RPMI7951 (cell line): ENCODE data around the gene CALCB. TPM values are rescaled to one million over a fixed set of nuclear protein-coding genes. Genes with fewer than 3 reads are reported as not detected.
"Not testable (repeated sequence)": the region's sequence is repeated elsewhere in the genome, so short reads cannot be mapped to it uniquely, and the experiment has no call there.

Source experiments
- DNase-seq: peaks from one replicate; pipeline ENCODE4 v3.0.0-alpha.2; 2012; ENCODE audit warnings: low read depth
- total RNA-seq: library from RNA; depleted of rRNA; stranded (reverse); fragments of >200 nt; shearing (Covaris generic); gene quantifications from 2 replicates; pipeline ENCODE4 v1.2.3, GENCODE V29; 2014; rRNA removed

The CALCB gene, protein sequence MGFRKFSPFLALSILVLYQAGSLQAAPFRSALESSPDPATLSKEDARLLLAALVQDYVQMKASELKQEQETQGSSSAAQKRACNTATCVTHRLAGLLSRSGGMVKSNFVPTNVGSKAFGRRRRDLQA
- not detected in 2 replicates for total RNA-seq

DNA sequence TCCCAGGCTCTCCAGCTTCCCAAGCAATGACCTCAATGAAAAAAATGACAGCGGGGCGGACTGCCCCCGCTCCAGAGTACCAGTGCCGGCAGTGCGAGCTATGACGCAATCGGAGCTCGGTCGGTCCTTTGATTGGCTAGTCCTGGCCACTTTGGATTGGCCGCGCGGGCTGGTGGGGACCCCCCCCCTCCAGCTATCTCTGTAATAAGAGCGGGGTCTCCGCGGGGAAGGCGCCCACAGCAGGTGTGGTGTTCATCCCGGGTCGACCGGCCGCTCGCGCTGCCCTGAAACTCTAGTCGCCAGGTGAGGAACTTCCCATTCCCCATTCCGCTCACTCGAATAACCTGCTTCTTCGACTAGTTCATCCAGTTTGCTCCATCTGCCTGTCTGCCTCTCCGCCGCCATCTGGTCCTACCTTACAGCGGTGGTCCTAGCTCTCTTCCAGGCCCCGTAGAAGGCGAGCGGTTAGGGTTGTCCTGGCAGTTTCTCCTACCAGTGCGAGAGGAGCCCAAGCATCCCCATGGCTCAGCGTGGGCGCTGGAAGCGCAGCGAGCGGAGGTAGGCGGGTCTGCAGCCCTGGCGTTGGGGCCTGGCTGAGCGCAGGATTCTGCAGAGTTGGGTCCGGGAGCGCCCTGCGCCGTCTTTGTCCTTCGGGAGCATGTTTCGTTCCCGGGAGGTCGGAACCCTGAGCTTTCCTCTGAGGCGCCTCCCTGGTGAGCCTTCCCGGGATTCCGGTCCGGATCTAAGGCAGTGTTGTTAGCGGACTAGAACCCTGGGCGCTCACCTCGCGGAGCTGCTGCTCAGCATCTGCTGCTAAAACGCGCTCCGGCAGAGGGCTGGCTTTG lies at the start of gene CALCB:
TSS of gene CALCB (plus strand) at position 233 of the 845 bp plus-strand sequence. CDS start 1,126 bp downstream, outside the sequence.
- DNase-seq, result no peak

DNA sequence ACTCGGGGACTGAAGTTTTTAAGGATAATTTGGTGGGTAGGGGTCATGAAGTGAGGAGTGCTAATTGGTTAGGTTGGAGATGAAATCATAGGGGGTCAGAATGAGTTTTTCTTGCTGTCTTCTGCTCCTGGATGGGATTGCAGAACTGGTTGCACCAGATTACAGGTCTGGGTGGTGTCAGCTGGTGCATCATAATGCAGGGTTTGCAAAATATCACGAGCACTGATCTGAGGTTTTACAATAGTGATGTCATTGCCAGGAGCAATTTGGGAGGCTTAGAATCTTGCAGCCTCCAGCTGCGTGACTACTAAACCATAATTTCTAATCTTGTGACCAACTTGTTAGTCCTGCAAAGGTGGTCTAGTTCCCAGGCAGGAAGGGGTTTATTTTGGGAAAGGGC lies 46.4 kb upstream of the CALCB start:
- no peak for DNase-seq

DNA sequence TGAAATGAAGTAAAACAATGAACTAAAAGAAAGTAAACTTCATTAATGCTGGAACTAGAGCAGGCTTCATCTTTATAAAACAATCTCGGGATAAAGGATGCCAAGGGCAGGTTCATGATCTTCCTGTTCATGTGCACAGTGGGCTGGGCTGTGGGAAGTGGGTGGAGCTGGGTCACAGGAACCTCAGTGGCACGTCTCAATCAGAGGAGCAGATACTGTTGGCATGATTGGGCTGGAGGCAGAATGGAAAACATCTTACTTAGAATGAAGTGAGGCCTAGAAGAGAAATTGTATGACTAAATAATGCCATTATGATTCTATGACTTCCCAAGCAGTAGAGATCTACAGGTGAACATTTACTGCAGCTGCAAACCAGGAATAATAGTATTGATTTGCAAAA lies 45.4 kb upstream of the CALCB start:
- no peak for DNase-seq

DNA sequence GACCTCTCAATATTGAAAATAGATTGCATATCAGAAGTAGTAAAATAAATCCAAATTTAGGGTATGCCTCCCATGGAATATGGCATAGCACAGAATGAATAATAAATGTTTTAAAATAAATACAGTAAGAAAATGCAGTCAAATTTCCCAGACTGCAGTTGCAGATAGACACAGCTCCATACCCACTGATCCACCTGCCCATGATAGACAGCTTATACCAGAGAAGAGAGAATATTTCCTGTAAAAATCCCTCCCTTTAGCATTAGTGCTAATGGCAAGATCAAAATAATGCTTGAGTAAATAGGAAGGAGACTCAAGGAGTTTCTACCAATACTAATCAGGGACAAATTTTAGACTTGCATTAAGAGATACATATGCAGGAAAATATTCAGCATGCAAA lies 45.0 kb upstream of the CALCB start:
- DNase-seq, result no peak

DNA sequence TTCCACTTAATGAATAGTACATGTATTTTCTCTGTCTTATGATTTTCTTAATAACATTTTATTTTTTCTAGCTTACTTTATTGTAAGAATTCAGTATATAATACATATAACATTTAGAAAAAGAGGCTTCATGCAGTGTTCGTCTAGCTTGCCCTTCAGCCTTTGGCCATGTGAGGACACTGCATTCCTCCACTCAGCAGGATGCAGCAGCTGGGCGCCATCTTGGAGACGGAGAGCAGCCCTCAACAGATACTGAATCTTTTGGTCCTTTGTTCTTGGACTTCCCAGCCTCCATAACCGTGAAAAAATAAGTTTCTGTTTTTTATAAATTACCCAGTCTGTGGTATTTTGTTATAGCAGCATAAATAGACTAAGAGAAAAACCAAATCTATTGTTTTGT lies 41.4 kb upstream of the CALCB start:
- not testable (repeated sequence) for DNase-seq

DNA sequence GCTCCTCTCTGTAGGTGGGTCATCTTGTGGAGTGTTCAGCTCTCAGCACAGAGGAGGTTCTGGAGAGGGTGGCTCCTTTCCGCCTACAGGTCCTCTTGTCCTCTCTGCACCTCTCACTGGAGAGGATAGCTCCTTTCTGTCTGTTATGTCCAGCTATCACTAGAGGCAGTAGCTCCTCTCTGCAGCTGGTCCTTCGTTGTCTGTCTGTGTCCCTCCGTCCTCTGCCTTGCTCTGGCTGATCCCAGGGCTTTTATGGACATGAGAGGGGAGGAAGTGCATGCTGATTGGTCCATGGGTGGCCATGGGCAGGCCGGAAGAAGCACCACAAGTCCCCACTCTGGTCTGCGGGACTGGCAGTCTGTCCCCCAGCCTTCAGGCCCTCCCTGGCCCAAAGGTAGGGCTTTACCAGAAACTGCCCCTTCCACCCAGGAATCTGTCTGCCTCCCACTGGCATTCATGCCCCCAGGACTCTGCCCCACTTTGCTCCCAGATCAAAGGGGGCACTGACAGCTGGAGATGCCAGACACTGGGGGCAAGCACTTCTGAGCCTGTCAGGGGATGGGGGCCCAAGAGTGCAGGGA lies 38.6 kb upstream of the CALCB start:
- DNase-seq, result no peak

DNA sequence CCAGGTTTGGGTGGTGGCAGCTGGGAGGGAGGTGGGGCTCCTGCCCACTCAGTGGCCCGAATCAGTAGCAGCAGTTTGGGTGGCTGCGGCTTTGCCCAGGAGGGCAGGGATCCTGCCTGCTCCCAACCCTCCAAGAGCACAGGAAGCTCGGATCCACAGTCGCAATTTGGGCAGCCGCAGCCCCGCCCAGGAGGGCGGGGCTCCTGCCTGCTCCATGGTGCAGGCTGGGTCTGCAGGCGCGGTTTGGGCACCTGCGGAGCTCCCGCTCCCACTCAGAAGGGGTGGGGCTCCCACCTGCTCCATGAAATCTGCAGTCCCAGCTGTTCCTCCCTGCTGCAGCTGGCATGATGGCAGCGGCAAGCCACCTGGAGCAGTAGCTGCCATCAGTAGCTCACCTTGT lies 38.1 kb upstream of the CALCB start:
- no peak for DNase-seq

DNA sequence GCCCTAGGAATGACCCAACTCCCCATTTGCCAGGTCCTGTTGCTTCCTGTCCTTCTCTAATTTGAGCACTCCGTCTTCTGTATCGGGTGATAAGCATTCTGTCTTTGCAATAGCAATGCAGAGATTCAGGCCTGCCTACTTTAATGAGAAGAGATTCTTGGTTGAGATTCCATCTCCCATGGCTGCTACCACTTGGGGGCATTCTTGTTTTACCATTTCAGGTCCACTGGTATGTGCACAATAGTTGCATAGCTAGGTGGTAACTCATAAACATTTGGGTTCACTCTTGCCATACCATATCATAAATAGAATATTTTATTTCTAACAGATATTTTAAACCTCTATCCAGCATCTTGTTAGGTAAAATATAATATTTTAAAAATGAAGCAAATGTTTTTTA lies 34.4 kb upstream of the CALCB start:
- no peak for DNase-seq

DNA sequence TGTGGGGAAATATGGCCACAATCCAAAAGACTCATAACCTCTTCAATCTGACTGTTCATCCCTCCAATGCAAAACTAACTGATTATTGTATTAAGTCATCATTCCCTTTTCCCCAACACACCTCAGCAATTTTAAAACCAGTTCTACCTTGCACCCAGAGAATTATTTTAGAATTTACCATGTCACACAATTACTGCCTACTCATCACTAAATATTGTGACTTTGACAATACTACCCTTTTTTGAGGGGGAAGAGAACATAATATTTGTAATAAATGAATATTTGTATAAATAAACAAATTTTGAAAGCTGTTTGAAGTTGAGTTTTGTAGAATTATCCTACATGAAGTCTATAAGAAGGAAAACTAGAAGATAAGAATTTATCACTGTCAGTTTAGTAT lies 28.2 kb upstream of the CALCB start:
- DNase-seq, result no peak

DNA sequence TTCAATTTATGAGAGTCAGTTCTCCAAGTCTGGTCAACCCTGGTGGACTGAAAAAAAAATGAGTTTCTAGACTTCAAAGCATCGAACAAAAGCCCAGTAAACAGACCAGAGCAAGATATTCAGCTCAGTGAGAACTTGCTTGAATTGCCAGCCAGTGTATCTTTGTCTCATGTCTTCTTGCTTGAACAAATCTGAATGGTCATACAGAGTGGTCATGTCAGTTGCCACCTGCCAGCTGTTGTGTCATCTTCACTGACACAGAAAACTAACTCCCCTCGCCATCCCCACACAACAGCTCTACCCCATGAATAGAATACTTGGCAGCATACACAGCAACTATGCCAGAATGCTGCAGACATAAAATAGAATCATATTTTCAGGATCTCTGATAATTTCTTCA lies 27.5 kb upstream of the CALCB start:
- DNase-seq, result no peak

DNA sequence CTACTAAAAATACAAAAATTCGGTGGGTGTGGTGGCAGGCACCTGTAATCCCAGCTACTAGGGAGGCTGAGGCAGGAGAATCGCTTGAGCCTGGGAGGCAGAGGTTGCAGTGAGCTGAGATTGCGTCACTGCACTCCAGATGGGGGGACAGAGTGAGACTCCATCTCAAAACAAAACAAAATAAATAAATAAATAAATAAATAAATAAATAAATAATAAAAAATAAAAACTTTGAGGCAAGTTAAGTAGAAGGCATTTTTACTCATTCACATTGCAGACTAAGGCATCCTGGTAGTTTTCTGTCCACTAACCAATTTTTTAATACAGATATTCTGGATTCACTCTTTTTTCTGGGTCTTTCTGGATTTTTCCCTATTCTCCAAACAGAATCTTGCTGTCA lies 26.7 kb upstream of the CALCB start:
- DNase-seq, result not testable (repeated sequence)

DNA sequence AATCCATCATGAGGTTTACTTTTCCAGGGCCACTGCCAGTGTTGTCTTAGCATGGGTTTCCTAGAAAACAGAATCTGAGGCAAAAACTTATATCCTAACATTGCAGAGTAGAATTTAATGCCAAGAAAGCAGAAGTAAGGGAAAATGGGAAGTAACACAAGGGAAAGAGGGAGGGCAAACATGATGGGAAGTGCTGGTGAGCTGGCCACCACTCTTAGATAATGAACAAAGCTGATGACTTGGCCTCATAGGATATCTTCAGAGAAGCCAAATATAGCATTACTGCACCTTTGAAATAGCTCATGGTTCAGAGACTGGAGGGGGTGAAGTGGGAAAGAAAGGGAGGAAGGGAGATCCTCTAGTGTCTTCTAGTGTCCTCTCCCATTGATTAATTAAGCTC lies 24.8 kb upstream of the CALCB start:
- no peak for DNase-seq

DNA sequence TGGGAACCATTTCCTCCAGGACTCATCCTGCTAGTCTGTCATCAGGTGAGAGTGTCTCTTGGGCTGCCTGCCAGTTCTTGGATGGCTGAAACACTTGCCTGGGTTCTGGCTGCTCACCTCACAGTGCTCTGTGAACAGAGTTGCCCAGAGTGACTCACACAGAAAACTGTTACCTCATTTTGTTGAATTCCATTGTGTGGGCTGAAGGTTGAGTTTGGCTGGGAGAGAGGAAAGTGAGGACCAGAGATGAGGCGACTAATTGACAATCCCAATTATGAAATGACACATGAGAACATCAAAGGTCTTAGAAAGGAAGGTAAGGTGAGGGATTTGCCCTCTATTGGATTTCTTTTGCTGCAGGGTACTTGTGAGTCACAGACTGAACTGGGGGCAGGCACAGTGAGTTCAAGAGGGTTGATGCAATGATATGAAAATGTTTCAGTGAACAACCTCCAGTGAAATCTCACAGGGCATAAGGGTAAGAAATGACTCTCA lies 20.2 kb upstream of the CALCB start:
- DNase-seq, result no peak

DNA sequence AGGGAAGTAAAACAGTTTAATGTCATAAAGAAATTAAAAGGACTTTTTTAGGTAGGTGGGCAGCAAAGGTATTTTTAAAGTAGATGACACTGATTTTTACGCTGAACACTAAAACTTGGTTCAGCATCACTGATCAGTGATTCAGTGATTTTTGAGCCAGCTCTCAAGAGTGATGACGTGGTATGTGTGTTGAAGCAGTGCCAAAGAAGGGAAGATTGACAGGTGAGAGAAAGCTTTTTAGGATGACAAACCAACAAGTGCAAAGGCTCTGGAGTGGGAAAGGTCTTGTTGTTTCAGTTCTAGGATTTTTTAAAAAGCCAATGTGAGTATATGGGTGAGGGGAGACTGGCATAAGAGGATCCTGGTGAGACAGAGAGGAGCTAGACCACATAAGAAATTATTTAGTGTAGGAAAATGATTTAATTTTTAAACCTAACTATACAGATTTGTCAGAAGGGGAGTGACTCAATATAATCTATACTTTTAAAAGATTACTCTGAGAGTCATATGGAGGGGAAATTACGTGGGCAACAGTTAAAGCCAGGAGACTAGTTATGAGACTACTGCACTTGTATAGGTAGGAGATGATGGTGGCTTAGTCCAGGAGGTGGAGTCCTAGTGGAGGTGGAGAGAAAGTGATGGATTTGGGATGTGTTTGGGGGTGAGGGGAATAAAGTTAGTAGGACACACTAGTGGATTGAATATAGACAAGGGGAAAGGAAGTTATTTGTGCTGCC lies 17.6 kb upstream of the CALCB start:
- no peak for DNase-seq

DNA sequence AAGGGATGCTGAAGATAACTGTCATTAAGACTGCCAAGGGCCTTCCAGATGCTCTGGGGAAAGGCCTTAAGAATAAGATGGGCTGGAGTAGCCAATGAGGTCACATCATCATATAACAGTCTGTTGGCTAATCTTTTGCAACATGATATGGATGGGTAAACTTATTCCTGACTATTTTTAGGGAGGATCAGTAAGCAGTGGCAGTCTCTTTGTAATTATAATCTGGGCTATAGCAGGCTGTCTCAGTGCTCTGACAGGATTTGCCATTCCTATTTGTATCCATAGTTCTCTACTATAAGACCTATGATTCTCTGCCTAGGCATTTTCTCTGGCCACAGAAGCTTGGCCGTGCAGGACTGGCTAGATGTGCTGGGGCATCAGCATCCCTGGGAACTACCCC lies 16.1 kb upstream of the CALCB start:
- DNase-seq, result no peak

DNA sequence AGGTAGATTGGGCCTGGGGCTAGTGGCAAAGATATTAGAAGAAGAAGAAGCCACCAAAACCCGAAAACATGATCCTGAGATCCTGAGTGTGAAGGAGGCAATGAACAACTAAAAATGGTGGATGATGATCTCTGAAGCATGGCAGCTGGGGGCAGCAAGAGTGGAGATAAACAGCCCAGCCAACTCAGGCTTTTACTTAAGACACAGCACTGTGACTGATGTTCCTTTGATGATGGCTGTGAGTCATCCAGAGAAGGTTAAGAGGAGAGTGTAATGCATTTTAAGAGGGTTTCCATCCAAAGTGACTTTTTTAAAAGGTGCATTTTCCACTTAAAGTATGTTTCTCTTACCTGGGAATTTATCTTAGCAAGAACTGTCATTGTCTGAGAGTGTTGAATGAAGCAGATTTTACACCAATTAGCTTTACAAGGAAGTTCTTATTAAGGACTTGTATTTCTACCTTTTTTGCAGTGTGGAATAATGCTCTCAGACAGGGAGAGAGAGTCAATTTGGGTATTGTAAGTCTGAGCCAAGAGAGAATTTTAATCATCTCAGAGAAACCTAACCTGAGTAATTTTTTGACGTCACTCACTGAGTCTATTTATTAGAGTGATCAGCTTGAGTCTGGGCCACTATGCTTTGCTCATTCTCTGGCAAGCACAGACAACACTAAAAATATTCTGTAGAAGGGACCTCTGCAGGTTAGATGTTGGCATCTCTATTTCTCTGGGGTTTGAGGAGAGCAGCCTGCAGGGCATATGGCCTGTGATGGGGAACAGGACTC lies 14.1 kb upstream of the CALCB start:
- no peak for DNase-seq

DNA sequence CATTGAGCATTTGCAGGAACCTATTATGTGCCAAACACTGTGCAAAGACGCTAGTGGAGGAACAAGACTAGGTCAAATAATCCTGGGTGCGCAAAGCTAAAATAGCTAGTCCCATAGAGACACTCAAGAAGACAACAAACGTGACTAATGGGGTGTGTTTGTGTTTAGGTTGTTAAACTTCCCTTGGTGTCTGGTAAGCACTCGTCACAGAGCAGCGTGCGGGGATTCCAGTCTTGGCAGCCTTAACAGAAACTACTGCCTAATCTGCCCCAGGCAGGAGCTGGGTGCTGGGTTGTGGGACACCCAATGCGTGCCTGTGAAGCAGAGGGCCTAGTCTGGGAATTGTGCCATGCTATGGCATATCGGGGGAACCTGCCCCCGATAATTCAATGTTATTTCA lies 10.8 kb upstream of the CALCB start:
- no peak for DNase-seq

DNA sequence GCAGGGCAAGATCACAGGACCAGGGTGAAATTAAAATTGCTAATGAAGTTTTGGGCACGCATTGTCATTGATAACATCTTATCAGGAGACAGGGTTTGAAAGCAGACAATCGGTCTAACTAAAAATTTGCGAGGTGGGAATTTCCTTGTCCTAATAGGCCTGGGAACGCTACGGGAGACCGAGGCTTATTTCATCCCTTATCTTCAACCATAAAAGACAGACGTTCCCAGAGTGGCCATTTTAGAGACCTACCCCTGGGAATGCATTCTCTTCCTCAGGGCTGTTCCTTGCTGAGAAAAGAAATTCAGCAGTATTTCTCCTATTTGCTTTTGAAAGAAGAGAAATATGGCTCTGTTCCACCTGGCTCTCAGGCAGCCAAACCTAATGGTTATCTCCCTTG lies 3.6 kb upstream of the CALCB start:
- DNase-seq, result not testable (repeated sequence)

DNA sequence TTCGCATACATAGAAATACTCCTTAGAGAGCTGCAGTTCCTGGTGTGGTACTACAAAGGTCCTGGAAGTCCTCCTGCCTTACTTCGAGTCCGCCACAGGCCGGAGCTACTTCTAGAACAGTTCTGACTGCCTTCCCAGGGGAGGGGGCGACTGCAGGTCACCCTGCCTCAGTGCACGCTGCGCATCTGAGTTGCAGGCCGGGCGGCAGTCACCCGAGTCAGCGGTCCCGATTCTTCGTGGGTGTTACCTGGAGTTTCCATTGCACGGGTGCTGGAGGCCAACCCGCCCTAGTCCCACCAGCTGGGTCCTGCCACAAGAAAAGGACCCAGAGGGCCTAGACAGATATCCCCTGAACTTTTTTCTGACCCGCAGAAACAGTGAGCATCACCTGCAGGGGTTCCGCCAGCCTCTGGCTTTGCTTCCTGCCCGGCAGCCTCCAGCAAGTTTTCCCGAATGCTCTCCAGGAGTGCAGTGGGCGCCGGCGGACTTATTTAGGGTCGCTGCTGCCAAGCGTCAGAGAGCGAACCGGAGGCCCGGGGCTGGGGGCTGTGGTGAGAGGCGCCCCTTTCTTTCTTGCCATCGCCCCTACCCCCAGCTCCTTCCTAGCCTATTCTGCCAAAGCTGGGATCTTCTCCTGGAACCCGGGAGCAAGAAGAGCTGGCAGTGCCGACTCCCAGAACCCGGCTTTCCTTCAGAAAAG lies 1.7 kb upstream of the CALCB start:
- no peak for DNase-seq

DNA sequence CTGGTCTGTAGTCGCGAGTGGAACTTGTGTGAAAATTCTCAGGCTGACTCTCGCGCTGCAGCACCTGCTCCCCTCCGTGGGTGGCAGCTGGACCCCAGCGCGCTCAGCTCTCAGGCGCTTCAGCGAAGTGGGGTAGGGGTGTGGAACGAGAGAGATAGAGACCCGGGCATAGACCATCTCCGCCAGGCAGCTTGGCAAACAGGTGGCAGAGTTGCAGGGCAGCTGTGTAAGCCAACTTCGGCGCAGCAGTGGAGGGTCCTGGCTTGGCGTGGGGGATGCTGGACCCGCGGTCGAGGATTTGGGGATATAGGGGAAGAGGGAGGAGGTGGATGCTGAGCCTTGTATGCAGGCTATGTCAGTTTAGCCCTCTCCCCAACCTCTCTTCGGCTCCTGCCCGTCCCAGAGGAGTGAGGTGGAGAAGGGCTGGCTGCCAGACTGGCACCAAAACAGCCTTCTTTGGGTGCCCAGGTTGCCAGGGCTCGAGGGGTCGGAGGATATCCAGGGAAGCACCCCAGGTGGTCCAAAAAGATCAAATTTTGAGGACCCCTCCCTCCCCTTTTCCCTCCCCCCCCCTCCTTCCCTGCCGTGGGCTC lies 746 bp upstream of the CALCB start:
- no peak for DNase-seq
